ENCODE results near the gene HAGH.

Gene HAGH

GRCh38 chr16:1774448-1774780, 52.2 kb downstream of the HAGH start:
- Histone ChIP-seq H3K27me3 (replicated peaks; ENCODE audit: control insufficient read depth, insufficient read depth, low read length) (no peaks in the 10 kb centered on the region), H3K4me3 (replicated peaks; ENCODE audit: low read depth, low read length) (peak overlapping the region; percentile 84), H3K36me3 (ENCODE audit: control insufficient read depth, insufficient read depth, low read length) (peaks cover 17% of the 10 kb centered on the region)
- peak; percentile 9 for DNase-seq (ENCODE audit: extremely low read depth, insufficient read length)
- TF ChIP-seq CTCF (IDR thresholded peaks at IDR 0.05; ENCODE audit: insufficient read depth, low read length, poor library complexity, severe bottlenecking): no peak

GRCh38 chr16:1773703-1774447, 52.8 kb downstream of the HAGH start:
- H3K4me3 ChIP-seq (replicated peaks; ENCODE audit: low read depth, low read length): peak overlapping the region; percentile 84
- no peak for DNase-seq (ENCODE audit: extremely low read depth, insufficient read length)
- H3K27me3 ChIP-seq (replicated peaks; ENCODE audit: control insufficient read depth, insufficient read depth, low read length): no peaks in the 10 kb centered on the region
- TF ChIP-seq CTCF (IDR thresholded peaks at IDR 0.05; ENCODE audit: insufficient read depth, low read length, poor library complexity, severe bottlenecking): no peak
- peaks cover 22% of the 10 kb centered on the region for H3K36me3 ChIP-seq (ENCODE audit: control insufficient read depth, insufficient read depth, low read length)

- peak; percentile 60 for TF ChIP-seq CTCF (IDR thresholded peaks at IDR 0.05; ENCODE audit: insufficient read depth, low read length, poor library complexity, severe bottlenecking)
- DNase-seq (ENCODE audit: extremely low read depth, insufficient read length): peak; percentile 88
- Histone ChIP-seq H3K36me3 (ENCODE audit: control insufficient read depth, insufficient read depth, low read length) (peaks cover 26% of the 10 kb centered on the region), H3K4me3 (replicated peaks; ENCODE audit: low read depth, low read length) (peak within 1 kb of the TSS; percentile 84), H3K27me3 (replicated peaks; ENCODE audit: control insufficient read depth, insufficient read depth, low read length) (no peaks in the 10 kb centered on the region)
Observed at GRCh38 chr16:1772908-1773702, 53.5 kb downstream of the HAGH start, which contains the start of gene MRPS34. Gene MRPS34 (minus strand): TSS chr16:1773134. CDS start chr16:1773119, 15 bp downstream.

- H3K4me3 ChIP-seq (replicated peaks; ENCODE audit: low read depth, low read length): peak within 1 kb of the TSS; percentile 84
- DNase-seq (ENCODE audit: extremely low read depth, insufficient read length): peak; percentile 55
- TF ChIP-seq CTCF (IDR thresholded peaks at IDR 0.05; ENCODE audit: insufficient read depth, low read length, poor library complexity, severe bottlenecking): no peak
- no peaks in the 10 kb centered on the region for H3K27me3 ChIP-seq (replicated peaks; ENCODE audit: control insufficient read depth, insufficient read depth, low read length)
- H3K36me3 ChIP-seq (ENCODE audit: control insufficient read depth, insufficient read depth, low read length): peaks cover 28% of the 10 kb centered on the region
Observed at GRCh38 chr16:1772362-1772907, 54.2 kb downstream of the HAGH start, which contains the start of gene EME2. Gene EME2 (plus strand): TSS chr16:1772810. CDS start chr16:1773228, 418 bp downstream.

DNA sequence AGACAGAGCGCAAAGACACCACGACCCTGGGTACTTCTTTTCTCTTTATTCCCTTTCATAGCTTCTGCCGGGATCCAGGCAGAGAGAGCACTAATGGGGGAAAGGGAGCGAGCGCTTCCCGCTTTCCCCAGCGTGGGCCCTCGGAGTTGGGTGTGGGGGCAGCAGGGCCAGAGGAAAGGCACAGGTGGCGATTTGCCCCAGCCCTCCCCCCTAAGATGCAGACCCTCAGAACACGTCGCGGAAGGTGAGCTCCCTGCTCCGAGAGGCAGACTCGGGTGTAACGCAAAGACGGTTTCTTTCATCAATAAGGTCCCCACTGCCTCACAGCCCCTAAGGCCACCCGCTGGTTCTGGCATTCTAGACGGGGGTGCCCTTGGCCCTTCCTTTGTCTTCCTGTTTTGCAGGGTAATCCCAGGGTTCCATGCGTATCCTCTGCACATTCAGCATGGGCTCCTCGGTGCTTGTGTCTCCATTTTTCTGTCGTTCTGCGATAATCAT, 54.7 kb downstream of the HAGH start:
- peaks cover 33% of the 10 kb centered on the region for H3K36me3 ChIP-seq (ENCODE audit: control insufficient read depth, insufficient read depth, low read length)
- no peak for TF ChIP-seq CTCF (IDR thresholded peaks at IDR 0.05; ENCODE audit: insufficient read depth, low read length, poor library complexity, severe bottlenecking)
- DNase-seq (ENCODE audit: extremely low read depth, insufficient read length): no peak
- peak overlapping the region; percentile 84 for H3K4me3 ChIP-seq (replicated peaks; ENCODE audit: low read depth, low read length)
- H3K27me3 ChIP-seq (replicated peaks; ENCODE audit: control insufficient read depth, insufficient read depth, low read length): no peaks in the 10 kb centered on the region
